Anterior cingulate cortex (tissue), 58 donors: Measurements from ENCODE around the gene CACNB4.
"Not testable (repeated sequence)": the region's sequence is repeated elsewhere in the genome, so short reads cannot be mapped to it uniquely, and the experiment has no call there.

Experiments
- DNase-seq, 58 donors: peaks; one replicate each; lab custom pipeline; 2025; lab: John Stamatoyannopoulos, UW

The CACNB4 gene

DNA sequence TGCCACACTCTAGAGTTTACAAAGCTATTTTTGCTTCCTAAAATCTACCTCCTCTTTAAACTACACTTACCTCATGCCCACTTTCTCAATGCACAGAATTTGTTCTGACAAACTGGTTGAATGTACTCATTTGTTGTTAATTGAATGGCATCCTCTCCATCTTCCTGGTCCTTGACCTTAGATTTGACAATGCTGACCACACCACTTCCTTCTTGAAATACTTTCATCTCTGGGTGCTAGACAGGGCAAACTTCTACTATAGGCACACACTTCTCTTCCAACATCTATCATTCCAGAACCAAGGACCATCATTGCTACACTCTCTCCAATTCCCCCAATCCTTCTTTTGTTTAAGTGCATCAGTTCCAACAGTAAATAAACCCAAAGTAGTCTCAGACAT is 292.9 kb downstream of the CACNB4 start:
- no peak for DNase-seq

DNA sequence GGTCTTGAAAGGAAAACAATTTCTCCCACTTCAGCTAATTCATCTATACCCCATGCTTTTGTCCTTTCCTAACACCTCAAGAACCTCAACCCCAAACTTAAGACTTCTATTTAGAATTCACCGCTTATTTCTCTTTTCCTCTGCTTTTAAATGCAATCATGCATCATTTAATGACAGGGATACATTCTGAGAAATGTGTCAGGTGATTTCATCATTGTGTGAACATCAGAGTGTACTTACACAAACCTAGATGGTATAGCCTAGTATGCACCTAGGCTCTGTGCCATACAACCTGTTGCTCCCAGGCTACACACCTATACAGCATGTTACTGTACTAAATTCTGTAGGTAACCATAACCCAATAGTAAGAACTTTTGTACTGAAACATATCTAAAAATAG is 293.5 kb downstream of the CACNB4 start:
- DNase-seq, result no peak

DNA sequence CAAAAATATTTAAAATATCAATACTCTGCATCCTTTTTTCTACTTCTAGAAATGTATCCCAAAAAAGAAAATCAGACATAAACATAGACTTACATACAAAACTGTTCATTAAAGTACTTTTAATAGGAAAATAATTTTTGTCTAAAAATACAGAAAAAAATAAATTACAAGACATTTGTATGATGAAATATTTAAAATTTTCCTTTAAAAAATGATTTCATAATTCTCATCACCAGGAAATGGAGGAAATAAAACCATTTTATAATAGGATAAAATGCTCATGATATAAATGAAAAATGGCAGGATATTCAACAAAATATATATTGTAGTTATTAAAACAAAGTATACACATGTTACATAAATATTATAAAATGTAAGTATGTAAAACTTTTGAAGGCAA is 295.0 kb downstream of the CACNB4 start:
- no peak for DNase-seq

DNA sequence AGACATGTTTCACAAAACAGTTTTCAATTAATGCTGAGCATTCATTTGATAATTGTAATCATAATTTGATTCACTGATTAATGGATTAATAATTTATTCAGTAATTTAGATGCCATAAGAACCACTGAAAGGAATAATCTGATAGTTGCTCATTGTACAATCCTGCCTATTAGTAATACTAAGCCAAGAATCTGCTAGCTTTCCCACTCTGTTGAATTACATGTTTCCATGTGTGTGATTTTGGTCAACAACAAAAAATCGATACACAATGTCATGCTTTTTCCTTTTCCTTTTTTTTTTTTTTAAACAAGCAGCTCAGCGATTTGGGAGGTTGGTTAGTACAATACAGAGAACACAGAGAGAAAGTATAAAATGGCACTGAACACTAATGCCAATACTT is 296.5 kb downstream of the CACNB4 start:
- DNase-seq, result no peak

DNA sequence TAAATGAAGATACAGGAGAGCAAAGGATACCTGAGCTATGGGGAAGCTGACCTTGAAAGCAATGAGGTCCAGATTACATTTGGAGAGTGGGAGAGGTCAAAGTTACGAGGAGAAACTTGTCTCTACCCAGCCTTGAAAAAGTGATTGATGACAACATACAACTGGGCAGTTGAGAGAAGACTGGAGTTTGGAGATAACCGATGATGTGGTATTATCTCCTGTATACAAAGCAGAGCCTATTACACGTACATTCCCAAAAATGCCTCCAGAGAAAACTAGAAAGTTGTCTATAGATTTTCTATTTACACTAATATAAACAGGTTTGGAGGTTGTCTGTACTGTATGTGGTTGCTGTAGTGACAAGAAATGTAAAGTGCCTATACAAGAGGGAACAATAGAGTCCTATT is 299.0 kb downstream of the CACNB4 start:
- no peak for DNase-seq

DNA sequence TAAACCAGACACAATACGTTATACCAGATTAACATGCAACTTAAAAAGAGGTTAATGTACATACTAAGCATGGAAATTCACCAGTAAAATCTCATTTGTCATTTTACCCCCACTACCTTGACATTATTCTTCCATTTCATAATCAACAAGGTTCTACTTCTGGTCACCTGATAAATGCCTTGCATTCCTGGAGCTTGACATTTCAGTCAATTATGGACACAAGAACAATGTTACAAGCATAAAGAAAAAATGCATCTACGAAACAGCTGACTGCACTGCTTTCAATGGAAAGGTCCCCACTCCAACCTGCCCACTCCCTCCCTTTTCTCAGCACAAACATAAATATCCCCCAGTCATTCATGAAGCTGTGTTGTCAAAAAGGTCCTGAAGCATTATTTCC is 302.1 kb downstream of the CACNB4 start:
- no peak for DNase-seq

DNA sequence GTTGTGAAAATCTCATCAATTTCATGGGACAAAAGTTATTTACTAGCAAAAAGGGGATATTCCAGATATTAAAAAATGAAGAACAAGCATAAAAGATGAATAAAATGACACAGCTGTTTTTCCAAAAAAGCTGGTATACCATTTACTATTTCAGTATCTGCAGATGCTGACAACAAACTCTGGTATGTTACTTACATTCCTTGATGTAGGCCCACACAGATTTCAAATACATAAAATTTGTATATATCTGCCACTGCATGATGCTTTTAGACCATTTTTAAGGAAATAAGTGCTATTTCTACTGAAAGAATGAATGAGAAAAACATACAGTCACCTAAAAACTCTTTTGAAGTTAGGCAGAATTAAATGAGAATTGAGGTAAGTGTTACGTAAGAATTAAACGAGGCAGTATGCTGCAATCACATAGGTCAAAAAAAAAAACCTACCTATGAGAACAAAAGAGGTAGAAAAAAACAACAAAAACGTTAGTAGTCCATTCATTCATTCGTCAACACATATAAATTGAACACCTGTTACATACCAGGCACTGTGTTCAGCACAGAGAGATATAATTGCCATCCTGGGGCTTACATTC is 303.1 kb downstream of the CACNB4 start:
- no peak for DNase-seq

DNA sequence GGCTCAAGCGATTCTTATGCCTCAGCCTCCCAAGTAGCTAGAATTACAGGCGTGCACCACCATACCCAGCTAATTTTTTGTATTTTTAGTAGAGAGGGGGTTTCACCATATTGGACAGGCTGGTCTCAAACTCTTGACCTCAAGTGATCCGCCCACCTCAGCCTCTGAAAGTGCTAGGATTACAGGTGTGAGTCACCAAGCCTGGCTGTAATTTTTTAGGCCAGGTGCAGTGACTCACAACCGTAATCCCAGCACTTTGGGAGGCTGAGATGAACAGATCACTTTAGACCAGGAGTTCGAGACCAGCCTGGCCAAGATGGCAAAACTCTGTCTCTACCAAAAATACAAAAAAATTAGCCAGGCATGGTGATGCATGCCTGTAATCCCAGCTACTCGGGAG is 304.4 kb downstream of the CACNB4 start:
- not testable (repeated sequence) for DNase-seq

DNA sequence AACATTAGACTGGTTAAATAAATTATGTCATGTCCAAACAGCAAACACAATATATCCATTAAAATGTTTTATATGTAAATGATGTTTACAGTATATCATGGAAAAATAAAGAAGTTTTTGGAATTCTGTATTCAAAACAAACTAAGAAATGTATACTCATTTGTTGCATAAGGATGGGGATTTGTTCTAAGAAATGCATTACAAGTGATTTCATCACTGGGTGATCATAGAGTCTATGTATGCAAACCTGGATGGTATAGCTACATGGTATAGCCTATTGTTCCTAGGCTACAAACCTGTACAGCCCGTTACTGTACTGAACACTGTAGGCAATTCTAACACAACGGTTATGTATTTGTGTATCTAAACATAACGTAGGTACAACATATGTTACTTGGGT is 305.7 kb downstream of the CACNB4 start:
- DNase-seq, result no peak

DNA sequence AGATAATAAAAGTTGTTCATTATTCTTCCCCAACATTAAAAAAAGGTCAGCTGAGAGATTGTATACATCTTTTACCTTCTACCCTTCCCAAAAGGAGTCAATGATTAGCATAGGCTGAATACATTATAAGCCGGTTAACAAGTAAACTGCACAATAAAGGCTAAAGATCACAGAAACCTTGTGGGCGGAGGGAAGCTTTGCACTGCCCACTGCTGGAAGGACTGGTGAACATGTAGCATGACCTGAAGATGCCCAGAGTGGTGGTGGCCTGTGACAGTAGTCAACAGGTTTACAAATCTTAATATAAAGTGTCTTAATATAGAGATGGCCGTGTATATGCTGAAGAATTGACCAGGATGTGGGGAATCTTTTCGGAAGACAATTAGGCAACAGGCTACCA is 306.3 kb downstream of the CACNB4 start:
- DNase-seq, result no peak

DNA sequence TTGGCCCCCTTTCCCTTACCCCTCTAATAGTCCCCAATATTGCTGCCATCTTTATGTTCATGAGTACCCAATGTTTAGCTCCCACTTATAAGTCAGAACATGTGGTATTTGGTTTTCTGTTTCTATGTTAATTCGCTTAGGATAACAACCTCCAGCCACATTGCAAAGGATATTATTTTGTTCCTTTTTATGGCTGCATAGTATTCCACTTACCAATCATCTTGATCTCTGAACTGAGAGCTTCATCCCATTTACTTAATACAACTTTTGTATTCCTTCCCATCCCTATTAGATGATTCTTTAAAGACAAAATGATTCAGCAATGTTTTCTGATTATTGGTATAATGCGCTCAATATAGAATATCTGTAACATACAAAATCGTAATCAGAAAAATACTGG is 307.3 kb downstream of the CACNB4 start:
- DNase-seq, result no peak

DNA sequence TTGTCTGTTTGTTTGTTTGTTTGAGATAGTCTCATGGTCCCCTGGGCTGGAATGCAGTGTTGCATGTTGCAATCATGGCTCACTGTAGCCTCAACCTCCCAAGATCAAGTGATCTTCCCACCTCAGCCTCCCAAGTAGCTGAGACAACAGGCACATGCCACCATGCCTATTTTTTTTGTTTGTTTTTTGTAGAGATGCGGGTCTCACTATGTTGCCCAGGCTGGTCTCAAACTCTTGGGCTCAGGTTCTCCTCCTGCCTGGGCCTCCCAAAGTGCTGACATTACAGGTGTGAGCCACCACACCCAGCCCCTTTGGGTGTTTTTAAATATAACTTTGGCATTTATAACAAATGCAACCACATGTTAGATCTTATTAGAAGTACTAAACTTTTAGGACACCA is 308.2 kb downstream of the CACNB4 start:
- DNase-seq, result no peak

DNA sequence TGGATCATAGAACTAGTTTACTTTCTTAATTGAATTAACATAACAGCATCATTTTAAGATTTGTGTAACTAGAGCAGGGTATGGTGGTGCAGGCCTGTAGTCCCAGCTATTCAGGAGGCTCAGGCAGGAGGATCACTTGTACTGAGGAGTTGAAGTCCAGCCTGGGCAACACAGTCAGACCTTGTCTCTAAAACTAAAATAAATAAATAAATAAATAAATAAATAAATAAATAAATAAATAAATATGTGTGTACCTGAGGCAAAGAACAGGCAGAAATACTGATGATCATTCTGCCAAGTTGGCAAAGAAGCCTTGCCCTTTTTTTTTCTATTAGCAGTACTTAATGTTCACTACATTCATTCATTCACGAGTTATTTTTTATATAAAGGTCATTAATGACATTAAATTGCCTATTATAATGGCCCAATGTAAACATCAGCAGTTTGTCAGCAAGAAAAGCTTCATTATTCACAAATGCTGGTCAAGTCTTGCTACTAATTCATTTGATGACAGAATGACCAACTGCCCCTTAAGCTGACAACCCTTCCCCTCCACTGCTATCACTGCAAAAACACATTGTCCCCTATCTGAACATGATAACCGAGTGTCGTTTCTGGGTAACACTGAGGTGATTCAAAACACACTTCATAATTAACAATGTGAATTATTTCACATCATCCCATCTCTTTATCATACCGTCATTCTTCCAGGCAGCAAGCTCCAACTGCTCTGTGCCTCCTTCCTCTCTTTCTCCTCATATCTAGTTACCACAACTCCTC is 309.6 kb downstream of the CACNB4 start:
- DNase-seq, result no peak

DNA sequence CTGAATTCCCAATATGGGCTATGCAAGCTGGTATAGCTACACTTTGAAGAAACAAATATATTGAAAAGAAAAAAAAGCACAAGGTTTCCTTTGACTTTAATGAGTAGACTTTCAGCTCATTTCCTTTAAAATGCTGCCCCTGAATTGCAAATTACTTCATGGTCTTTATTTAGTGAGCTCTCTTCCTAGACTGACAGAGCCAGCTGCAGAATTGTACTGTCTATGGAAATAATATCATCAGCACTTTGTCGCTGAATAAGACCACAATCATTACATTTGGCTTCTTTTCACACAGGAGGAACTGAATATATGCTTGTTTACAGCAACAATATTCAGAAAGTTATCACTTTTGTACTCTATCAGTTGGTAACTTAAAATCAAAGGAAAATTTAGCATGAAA is 312.4 kb downstream of the CACNB4 start:
- no peak for DNase-seq

DNA sequence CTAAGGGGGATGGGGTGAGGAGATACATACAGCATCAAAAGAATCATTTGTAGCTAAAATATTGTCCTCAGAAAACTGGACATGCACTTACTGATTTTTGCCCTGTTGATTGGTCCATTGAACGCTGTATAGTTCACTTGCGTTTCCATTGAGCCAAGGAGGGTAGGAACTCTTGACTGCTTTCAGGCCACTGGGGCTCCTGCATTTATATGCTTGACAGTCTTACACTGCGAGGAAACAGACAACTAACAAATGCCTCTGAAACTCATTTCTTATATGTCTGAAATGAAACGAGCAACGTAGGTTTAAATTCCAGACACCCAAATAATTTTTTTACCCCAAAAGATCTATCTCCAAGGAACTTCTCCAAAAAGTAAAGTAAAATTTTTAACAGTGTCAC is 312.8 kb downstream of the CACNB4 start:
- no peak for DNase-seq

DNA sequence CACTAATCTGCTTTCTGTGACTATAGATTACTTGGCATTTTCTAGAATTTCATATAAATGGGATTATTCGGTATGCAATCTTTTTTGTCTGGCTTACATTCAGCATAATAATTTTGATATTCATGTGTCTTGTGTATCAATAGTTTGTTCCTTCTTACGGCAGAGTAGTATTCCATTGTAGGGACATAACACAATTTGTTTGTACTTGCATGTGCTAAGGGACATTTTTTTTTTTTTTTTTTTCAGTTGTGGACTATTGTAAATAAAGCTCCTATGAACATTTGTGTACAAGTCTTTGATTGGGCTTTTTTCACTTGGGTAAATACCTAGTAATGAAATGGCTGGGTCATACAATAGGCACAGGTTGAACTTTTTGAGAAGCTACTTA is 315.7 kb downstream of the CACNB4 start:
- DNase-seq, result no peak
